Esophagus mucosa (tissue), 1 donor: ENCODE data around the gene OR52I2. TPM values are rescaled to one million over a fixed set of nuclear protein-coding genes. Genes with fewer than 3 reads are reported as not detected.

ENCODE experiments used
- ATAC-seq: fragments of 200-7000 bp; cut with Tn5 transposase; one replicate; pipeline ENCODE4 v1.9.1; 2020
- total RNA-seq: library from RNA; stranded (reverse); gene quantifications from one replicate; pipeline ENCODE4 v1.2.4, GENCODE V29; 2023
- donor health status: DM: yes; HTN: yes; CAD: no.

OR52I2 gene
- total RNA-seq, 1 donor from 2014 or later, result not detected

DNA sequence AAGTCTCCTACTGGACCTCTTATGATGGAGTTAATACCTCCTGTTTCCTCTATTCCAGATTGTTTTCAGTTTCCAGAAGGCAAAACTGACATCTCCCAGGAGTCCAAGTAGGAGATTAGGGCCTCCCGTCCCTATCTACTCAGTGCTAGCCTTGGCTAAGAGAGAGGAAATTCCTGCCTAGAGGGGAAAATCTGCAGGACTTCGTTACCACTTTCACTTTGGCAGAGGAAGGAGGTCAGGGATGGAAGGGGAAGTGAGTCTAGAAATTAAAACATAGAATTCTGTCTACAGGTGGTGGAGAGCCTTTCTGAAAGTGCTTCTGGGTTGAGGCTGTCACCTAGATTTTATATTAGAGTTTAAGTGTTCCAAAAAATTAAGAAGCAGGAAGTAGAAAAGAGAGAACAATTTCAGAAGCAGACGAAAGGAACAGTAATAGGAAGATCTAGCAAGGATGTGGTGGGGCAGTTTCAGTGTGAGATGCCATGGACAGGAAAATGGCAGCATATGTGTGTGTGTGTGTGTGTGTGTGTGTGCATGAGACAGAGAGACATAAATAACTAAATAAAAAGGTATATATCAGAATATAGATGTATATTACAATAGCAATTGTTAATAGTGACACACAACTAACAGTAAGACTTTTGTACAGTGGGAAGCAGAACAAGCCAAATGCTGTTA is 28.9 kb downstream of the OR52I2 start:
- ATAC-seq, result no peak

DNA sequence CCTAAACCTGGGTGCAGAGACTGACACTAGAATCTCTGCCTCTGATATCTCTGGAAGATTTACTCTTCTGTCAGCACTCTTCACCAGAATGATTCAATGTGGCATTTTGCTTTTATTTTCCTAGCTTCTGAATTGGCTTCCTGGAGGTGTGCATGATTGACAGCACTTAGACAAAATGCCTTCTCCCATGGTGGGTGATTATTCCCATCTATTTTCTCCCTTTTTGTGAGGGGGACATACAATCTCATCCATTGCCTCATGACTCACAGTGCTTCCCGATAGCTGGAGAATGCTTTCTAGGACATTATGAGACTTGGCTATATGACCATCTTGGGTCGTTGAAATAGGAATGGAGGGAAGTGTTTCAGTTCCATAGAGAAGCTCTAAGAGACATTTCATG is 30.4 kb downstream of the OR52I2 start:
- no peak for ATAC-seq

DNA sequence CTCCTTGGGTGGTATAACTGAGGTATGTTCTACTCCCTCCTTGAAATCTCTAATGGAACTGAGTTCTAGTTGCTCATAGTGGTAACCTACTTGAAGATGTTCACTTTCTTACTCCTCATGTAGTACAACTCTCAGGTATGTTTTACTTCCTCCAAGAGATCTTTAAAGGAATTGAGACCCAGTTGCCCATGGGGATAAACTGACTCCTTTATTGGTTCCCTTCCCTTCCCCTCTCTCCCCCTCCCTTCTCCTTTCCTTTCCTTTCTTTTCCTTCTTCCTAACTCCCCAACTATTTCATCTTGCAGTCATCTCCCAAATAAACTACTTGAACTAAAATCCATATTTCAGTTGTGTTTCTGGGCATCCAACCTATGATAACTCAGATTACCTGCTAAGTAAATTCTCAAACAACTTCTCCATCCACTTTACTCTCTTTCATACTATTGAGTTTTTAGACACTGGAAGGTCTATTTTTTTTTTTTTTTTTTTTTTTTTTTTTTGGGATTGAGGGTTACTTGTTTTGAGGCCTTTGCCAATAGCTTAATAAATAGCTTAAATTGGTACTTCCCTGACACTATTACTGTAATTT is 34.4 kb downstream of the OR52I2 start:
- no peak for ATAC-seq

DNA sequence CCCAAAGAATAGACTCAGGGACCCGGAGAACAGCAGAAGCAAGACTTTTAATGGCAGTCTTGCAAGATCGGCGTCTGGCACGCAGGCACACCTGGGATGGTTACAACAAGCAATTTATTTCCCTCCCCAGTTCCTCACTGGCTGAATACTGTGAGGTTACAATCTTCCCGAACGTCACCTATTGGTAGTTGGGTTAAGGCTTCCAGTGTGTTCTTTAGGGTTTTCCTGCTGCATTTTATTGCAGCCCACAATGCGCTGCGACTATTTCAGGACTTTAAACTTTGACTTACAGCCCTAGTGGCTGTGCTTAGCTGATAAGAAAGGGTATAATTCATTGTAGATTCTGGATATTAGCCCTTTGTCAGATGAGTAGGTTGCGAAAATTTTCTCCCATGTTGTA is 38.0 kb downstream of the OR52I2 start:
- ATAC-seq, result no peak

DNA sequence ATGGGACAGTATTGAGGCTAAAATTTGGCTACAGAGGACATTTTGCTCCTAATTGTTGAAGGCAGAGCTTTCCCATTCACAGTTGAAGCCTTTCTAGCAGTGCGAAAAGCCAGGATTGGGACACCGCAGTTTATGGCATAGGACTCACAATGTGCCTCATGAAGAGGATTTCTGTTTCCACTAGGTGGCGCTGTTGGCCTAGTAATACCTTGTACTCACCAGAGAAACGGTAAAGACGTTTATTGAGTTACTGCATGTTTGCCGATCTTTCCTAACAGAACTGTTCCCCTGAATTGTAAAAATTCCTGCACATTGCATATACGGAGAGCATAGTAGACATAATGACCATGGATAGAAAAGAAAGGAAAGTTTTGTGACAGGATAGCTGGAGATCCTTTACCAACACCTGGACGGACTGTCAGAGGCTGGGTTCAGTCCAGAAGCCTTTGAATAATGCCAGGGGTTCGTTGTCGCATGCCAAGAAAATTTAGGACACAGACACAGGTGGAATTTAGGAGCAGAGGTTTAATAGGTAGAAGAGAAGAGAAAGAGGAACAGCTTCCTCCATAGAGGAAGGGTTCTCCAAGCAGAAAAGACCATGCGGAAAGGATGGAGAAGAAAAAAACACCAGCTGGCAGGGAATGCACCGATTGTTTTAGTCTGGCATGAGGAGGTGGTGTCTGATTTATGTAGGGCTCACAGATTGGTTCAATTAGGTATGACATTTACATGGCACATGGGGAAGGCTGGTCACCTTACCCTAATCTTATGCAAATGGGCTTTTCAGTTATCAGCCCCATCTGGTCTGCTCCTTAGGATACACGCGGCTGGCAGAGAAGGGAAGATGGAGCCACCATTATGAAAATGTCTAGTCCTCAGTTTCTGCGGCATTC is 44.9 kb downstream of the OR52I2 start:
- ATAC-seq, result peak; percentile 76

DNA sequence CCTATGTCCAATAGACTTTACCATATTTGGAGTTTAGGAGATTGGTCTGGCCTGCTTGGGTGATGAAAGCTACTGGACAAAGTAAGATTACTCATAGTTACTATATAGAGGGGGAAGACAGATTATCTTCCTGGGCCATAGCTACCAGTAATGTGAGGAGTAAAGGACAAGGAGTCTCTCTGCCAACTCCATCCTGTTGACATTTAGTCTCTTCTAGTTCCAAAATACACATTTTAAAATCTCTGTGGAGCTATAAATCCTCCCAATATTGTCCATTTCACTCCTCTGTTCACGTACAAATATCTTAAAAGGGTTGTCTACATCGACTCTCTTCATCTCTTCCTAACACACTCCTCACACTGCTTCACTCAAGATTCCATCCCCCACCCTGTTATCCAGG is 54.6 kb downstream of the OR52I2 start:
- no peak for ATAC-seq

DNA sequence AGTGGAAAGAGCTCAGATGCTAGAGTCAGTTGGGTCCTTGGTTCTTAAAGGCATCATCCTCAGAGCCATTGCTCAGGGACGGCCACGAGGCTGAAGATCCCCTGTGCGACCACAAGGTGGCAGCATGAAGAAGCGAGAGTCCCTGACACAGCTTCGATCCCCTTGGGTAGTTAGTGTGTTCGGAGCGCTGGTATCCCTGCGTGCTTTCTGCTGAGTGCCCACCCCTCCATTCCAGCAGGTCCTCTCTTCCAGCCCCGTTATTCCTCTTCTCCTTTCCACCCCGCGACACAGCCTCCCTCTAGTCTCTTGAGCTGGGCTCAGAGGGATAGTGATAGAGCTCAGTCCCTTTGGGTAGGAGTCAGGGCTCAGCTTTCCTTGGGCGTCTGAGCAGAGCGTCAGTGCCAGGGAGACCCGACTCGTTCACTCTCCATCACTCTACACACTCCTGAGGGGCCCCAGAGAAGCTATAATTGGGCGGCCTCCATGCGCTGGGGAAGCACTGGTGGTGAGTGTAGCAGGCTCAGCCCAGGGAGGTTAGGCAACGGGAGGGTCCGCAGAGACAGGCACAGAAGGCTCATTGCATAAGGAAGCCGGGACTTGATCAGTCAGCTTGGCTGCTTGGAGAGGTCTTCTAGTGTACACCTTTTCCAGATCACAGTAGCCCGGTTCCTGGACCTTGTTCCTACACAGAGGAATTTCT is 55.6 kb downstream of the OR52I2 start, which contains the start of gene OR51D1:
TSS of gene OR51D1 (plus strand) at position 516 of the 700 bp plus-strand sequence. CDS start 2,314 bp downstream, outside the sequence.
- ATAC-seq, result peak; percentile 84

DNA sequence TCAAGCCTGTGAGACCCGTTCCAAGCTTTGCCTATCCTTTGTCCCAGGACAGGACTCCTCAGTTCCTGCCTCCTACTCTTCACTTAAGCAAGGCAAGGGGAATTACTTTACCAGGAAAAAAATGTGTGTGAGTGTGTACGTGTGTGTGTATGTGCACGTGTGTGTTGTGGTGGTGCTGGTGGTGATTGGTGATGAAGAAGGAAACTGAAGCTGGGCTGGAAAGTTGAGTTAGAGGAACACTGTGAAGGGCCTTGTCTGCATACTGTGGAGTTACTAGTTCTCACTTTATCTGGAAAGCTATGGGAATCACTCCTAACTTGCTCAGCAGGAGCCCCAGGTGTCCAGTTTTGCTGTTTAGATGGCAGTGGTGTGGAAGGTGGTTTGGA is 56.1 kb downstream of the OR52I2 start:
- ATAC-seq, result no peak

DNA sequence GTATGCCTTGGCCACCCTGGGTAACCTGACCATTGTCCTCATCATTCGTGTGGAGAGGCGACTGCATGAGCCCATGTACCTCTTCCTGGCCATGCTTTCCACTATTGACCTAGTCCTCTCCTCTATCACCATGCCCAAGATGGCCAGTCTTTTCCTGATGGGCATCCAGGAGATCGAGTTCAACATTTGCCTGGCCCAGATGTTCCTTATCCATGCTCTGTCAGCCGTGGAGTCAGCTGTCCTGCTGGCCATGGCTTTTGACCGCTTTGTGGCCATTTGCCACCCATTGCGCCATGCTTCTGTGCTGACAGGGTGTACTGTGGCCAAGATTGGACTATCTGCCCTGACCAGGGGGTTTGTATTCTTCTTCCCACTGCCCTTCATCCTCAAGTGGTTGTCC is 58.4 kb downstream of the OR52I2 start:
- no peak for ATAC-seq

DNA sequence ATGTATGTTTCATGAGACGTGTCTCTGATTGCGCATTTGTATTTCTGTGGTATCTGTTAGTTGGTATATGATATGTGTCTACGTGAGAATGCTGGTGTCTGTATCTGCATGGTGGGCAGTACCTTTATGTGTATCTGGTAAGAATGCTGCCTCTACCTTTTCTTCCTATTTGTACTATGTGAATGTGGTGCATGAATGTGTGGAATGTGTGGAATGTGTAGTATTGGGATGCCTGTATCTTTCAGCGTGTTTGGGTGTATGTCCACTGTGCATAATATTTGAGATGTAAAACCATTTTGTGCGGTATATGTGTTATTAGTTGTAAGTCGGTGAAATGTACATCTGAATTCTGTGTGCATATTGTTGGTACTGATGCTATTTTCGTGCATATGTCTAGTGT is 60.0 kb downstream of the OR52I2 start:
- ATAC-seq, result no peak

DNA sequence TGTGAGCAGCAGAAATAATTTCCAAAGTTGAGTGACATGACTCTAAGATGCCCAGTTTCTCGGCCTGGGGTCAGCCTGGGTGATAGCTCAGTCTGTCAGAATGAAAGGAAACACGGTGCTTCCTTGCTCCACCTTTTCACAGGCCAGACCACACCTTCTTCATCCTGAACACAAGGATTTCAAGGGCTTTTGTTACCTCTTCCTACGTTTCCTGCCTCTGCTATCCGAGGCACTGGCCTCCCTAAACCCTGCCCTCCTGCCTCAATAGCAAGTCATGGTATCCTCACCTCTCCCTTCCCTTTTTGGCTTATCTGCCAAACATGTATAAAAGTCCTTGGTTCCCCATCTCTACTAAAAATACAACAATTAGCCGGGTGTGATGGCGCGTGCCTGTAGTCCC is 60.5 kb downstream of the OR52I2 start:
- ATAC-seq, result no peak

Other genes starting within 250 kb of the OR52I2 start
- not detected for gene OR52B4, start 213.4 kb upstream of the OR52I2 start, total RNA-seq
- 7.1 TPM for gene TRIM21, start 188.0 kb upstream of the OR52I2 start, total RNA-seq
- gene OR52K2, start 132.4 kb upstream of the OR52I2 start, total RNA-seq, result not detected
- not detected for gene OR52K1, start 99.1 kb upstream of the OR52I2 start, total RNA-seq
- gene OR52M1, start 36.6 kb upstream of the OR52I2 start, total RNA-seq, result not detected
- not detected for gene OR52I1, start 12.3 kb downstream of the OR52I2 start, total RNA-seq
- 4.7 TPM for gene TRIM68, start 26.5 kb downstream of the OR52I2 start, total RNA-seq
- gene OR51D1, start 55.7 kb downstream of the OR52I2 start, total RNA-seq, result not detected
- not detected for gene OR51E1, start 62.2 kb downstream of the OR52I2 start, total RNA-seq
- gene OR51E2, start 116.1 kb downstream of the OR52I2 start, total RNA-seq, result not detected
- gene MMP26, start 123.0 kb downstream of the OR52I2 start, total RNA-seq, result not detected
- gene OR51F1, start 188.2 kb downstream of the OR52I2 start, total RNA-seq, result not detected
- not detected for gene OR52R1, start 222.6 kb downstream of the OR52I2 start, total RNA-seq
- gene OR51F2, start 239.6 kb downstream of the OR52I2 start, total RNA-seq, result not detected